SHP77 treated with DMSO at 0.1 percent for 48 hours (cell line): ENCODE results near the gene SLC3A2.
"Not testable (repeated sequence)": the region's sequence is repeated elsewhere in the genome, so short reads cannot be mapped to it uniquely, and the experiment has no call there.

ENCODE experiments used
- DNase-seq: peaks from one replicate; lab custom pipeline; 2025; lab: John Stamatoyannopoulos, UW

SLC3A2 gene

GRCh38 chr11:62930666-62931065 lies 50.0 kb downstream of the SLC3A2 start:
- DNase-seq, result no peak

DNA sequence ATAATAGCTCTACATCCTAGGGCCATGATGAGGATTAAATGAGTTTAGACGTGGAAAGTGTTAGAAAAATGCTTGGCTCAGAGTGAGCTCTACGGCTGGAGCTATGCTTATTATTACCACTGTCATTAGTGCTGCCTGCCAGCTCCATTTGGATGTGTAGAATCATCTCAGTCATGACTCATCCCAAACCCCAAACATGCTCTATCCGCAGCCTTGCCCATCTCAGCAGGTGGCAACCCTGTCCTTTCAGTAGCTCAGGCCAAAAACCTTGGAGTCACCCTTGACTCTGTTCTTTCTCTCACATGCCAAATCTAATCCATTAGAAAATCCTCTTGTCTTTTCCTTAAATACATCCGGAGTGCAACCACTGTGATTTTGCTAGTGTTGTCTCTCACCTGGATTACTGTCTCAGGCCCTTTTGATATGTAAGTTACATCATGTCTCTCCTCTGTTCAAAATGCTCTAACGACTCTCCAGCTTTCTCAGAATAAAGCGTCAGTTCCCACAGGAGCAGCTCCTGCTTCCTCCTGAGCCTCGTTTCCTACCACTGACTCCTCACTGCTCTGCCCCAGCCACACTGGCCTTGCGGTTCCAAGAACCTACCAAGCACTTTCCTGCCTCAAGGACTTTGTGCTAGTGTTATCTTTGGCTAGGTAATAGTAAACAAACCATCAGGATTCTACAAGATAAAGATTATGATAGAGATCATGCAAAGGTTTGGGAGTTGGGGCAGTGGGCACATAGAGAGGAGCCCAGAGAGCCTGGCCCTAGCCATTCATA lies 51.0 kb downstream of the SLC3A2 start:
- peak; percentile 25 for DNase-seq

GRCh38 chr11:62933285-62933684 lies 52.6 kb downstream of the SLC3A2 start:
- no peak for DNase-seq

- no peak for DNase-seq
Observed at GRCh38 chr11:62933750-62934495, 53.2 kb downstream of the SLC3A2 start.

DNA sequence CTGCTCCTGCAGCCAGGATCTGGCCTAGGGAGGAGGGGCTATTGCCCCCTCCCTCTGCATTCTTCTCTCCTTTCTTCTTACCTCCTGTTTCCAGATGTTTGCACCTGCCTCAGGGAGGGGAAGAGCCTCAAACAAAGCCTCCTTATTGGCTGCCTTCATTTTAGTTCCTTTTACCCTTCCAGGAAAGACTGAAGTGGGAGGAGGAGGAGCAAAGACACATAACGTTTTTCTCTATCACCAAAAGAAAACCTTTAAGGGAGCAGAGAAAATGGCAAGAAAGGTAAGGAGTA lies 53.7 kb downstream of the SLC3A2 start:
- DNase-seq, result no peak

DNA sequence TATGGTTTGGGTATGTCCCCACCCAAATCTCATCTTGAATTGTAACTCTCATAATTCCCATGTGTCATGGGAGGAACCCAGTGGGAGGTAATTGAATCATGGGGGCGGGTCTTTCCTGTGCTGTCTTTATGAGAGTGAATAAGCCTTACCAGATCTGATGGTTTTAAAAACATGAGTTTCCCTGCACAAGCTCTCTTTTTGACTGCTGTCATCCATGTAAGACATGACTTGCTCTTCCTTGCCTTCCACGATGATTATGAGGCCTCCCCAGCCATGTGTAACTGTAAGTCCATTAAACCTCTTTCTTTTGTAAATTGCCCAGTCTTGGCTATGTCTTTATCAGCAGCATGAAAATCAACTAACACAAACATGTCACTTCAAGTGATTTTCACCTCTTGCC lies 56.8 kb downstream of the SLC3A2 start:
- DNase-seq, result not testable (repeated sequence)
